ENCODE results near the gene GABBR1.

Gene GABBR1

GRCh38 chr6:29631860-29632731, 887 bp downstream of the GABBR1 start:
- Histone ChIP-seq H3K36me3 (ENCODE audit: control insufficient read depth, insufficient read depth, low read length) (no peaks in the 10 kb centered on the region), H3K9me3 (ENCODE audit: control insufficient read depth, low read length) (no peaks in the 10 kb centered on the region), H3K27ac (ENCODE audit: insufficient read depth, low read length, poor library complexity, severe bottlenecking) (peak overlapping the region; percentile 75), H3K4me3 (ENCODE audit: insufficient read depth, low read depth, low read length, poor library complexity, severe bottlenecking) (peak overlapping the region; percentile 91), H3K27me3 (replicated peaks; ENCODE audit: control insufficient read depth, insufficient read depth, low read length, poor library complexity, severe bottlenecking) (no peaks in the 10 kb centered on the region), H3K4me1 (ENCODE audit: control insufficient read depth, insufficient read depth, low read length, poor library complexity, severe bottlenecking) (peaks cover 34% of the 10 kb centered on the region)
- DNase-seq: peak; percentile 48 to 62 (median 58)

GRCh38 chr6:29631209-29631810, 1.7 kb downstream of the GABBR1 start:
- Histone ChIP-seq H3K9me3 (ENCODE audit: control insufficient read depth, low read length) (no peaks in the 10 kb centered on the region), H3K27me3 (replicated peaks; ENCODE audit: control insufficient read depth, insufficient read depth, low read length, poor library complexity, severe bottlenecking) (no peaks in the 10 kb centered on the region), H3K27ac (ENCODE audit: insufficient read depth, low read length, poor library complexity, severe bottlenecking) (no peak overlapping the region), H3K36me3 (ENCODE audit: control insufficient read depth, insufficient read depth, low read length) (no peaks in the 10 kb centered on the region), H3K4me3 (ENCODE audit: insufficient read depth, low read depth, low read length, poor library complexity, severe bottlenecking) (no peak overlapping the region), H3K4me1 (ENCODE audit: control insufficient read depth, insufficient read depth, low read length, poor library complexity, severe bottlenecking) (peaks cover 34% of the 10 kb centered on the region)
- DNase-seq: no peak

GRCh38 chr6:29630315-29630714, 2.7 kb downstream of the GABBR1 start:
- no peak overlapping the region for H3K4me3 ChIP-seq (ENCODE audit: insufficient read depth, low read depth, low read length, poor library complexity, severe bottlenecking)
- peaks cover 34% of the 10 kb centered on the region for H3K4me1 ChIP-seq (ENCODE audit: control insufficient read depth, insufficient read depth, low read length, poor library complexity, severe bottlenecking)
- no peaks in the 10 kb centered on the region for H3K27me3 ChIP-seq (replicated peaks; ENCODE audit: control insufficient read depth, insufficient read depth, low read length, poor library complexity, severe bottlenecking)
- DNase-seq: no peak
- H3K9me3 ChIP-seq (ENCODE audit: control insufficient read depth, low read length): no peaks in the 10 kb centered on the region
- no peaks in the 10 kb centered on the region for H3K36me3 ChIP-seq (ENCODE audit: control insufficient read depth, insufficient read depth, low read length)
- H3K27ac ChIP-seq (ENCODE audit: insufficient read depth, low read length, poor library complexity, severe bottlenecking): no peak overlapping the region

- H3K36me3 ChIP-seq (ENCODE audit: control insufficient read depth, insufficient read depth, low read length): no peaks in the 10 kb centered on the region
- H3K27me3 ChIP-seq (replicated peaks; ENCODE audit: control insufficient read depth, insufficient read depth, low read length, poor library complexity, severe bottlenecking): no peaks in the 10 kb centered on the region
- no peak overlapping the region for H3K27ac ChIP-seq (ENCODE audit: insufficient read depth, low read length, poor library complexity, severe bottlenecking)
- H3K4me3 ChIP-seq (ENCODE audit: insufficient read depth, low read depth, low read length, poor library complexity, severe bottlenecking): no peak overlapping the region
- no peak for DNase-seq
- H3K9me3 ChIP-seq (ENCODE audit: control insufficient read depth, low read length): no peaks in the 10 kb centered on the region
- H3K4me1 ChIP-seq (ENCODE audit: control insufficient read depth, insufficient read depth, low read length, poor library complexity, severe bottlenecking): peaks cover 34% of the 10 kb centered on the region
Observed at GRCh38 chr6:29629571-29629970, 3.4 kb downstream of the GABBR1 start.

- H3K4me1 ChIP-seq (ENCODE audit: control insufficient read depth, insufficient read depth, low read length, poor library complexity, severe bottlenecking): peaks cover 34% of the 10 kb centered on the region
- peak in 2 of 3 donors; percentile 39 to 40 for DNase-seq
- H3K36me3 ChIP-seq (ENCODE audit: control insufficient read depth, insufficient read depth, low read length): no peaks in the 10 kb centered on the region
- H3K4me3 ChIP-seq (ENCODE audit: insufficient read depth, low read depth, low read length, poor library complexity, severe bottlenecking): peak overlapping the region; percentile 64
- no peaks in the 10 kb centered on the region for H3K27me3 ChIP-seq (replicated peaks; ENCODE audit: control insufficient read depth, insufficient read depth, low read length, poor library complexity, severe bottlenecking)
- no peaks in the 10 kb centered on the region for H3K9me3 ChIP-seq (ENCODE audit: control insufficient read depth, low read length)
- H3K27ac ChIP-seq (ENCODE audit: insufficient read depth, low read length, poor library complexity, severe bottlenecking): peak overlapping the region; percentile 46
Observed at GRCh38 chr6:29628419-29629281, 4.3 kb downstream of the GABBR1 start.

- Histone ChIP-seq H3K27me3 (replicated peaks; ENCODE audit: control insufficient read depth, insufficient read depth, low read length, poor library complexity, severe bottlenecking) (no peaks in the 10 kb centered on the region), H3K36me3 (ENCODE audit: control insufficient read depth, insufficient read depth, low read length) (peaks cover 1% of the 10 kb centered on the region), H3K27ac (ENCODE audit: insufficient read depth, low read length, poor library complexity, severe bottlenecking) (peak overlapping the region; percentile 66), H3K9me3 (ENCODE audit: control insufficient read depth, low read length) (no peaks in the 10 kb centered on the region), H3K4me1 (ENCODE audit: control insufficient read depth, insufficient read depth, low read length, poor library complexity, severe bottlenecking) (peaks cover 29% of the 10 kb centered on the region), H3K4me3 (ENCODE audit: insufficient read depth, low read depth, low read length, poor library complexity, severe bottlenecking) (peak overlapping the region; percentile 70)
- DNase-seq: peak; percentile 52 to 69 (median 58)
Observed at GRCh38 chr6:29627755-29628418, 5.1 kb downstream of the GABBR1 start.

- Histone ChIP-seq H3K36me3 (ENCODE audit: control insufficient read depth, insufficient read depth, low read length) (peaks cover 4% of the 10 kb centered on the region), H3K9me3 (ENCODE audit: control insufficient read depth, low read length) (no peaks in the 10 kb centered on the region), H3K27ac (ENCODE audit: insufficient read depth, low read length, poor library complexity, severe bottlenecking) (peak overlapping the region; percentile 66), H3K27me3 (replicated peaks; ENCODE audit: control insufficient read depth, insufficient read depth, low read length, poor library complexity, severe bottlenecking) (no peaks in the 10 kb centered on the region), H3K4me3 (ENCODE audit: insufficient read depth, low read depth, low read length, poor library complexity, severe bottlenecking) (peak overlapping the region; percentile 70), H3K4me1 (ENCODE audit: control insufficient read depth, insufficient read depth, low read length, poor library complexity, severe bottlenecking) (peaks cover 26% of the 10 kb centered on the region)
- DNase-seq: no peak
Observed at GRCh38 chr6:29626948-29627754, 5.8 kb downstream of the GABBR1 start.

GRCh38 chr6:29625337-29625930, 7.5 kb downstream of the GABBR1 start:
- DNase-seq: no peak
- Histone ChIP-seq H3K27ac (ENCODE audit: insufficient read depth, low read length, poor library complexity, severe bottlenecking) (no peak overlapping the region), H3K27me3 (replicated peaks; ENCODE audit: control insufficient read depth, insufficient read depth, low read length, poor library complexity, severe bottlenecking) (no peaks in the 10 kb centered on the region), H3K36me3 (ENCODE audit: control insufficient read depth, insufficient read depth, low read length) (peaks cover 10% of the 10 kb centered on the region), H3K9me3 (ENCODE audit: control insufficient read depth, low read length) (no peaks in the 10 kb centered on the region), H3K4me1 (ENCODE audit: control insufficient read depth, insufficient read depth, low read length, poor library complexity, severe bottlenecking) (peaks cover 14% of the 10 kb centered on the region), H3K4me3 (ENCODE audit: insufficient read depth, low read depth, low read length, poor library complexity, severe bottlenecking) (no peak overlapping the region)
